Adipocyte (in vitro differentiated cells): ENCODE measurements around the gene KLB.

Experiments
- DNase-seq: peaks from one replicate; pipeline ENCODE4 v3.0.0-alpha.2; 2015; ENCODE audit warnings: low read depth
- H3K27me3 ChIP-seq: replicated peaks from 2 replicates; pipeline ENCODE4 v1.7.0; 2013; ENCODE audit warnings: mild to moderate bottlenecking, low read length, moderate library complexity; ENCODE audit not compliant: control insufficient read depth, insufficient read depth
- H3K36me3 ChIP-seq: 2 replicates; pipeline ENCODE4 v1.7.0; 2013; ENCODE audit warnings: low read length, mild to moderate bottlenecking, moderate library complexity; ENCODE audit not compliant: control insufficient read depth, insufficient read depth, severe bottlenecking
- H3K4me1 ChIP-seq: 2 replicates; pipeline ENCODE4 v1.7.0; 2013; ENCODE audit warnings: mild to moderate bottlenecking, low read length, moderate library complexity; ENCODE audit not compliant: control insufficient read depth, insufficient read depth
- H3K4me3 ChIP-seq: 2 replicates; pipeline ENCODE4 v1.7.0; 2013; ENCODE audit warnings: mild to moderate bottlenecking, low read length, moderate library complexity
- H3K9ac ChIP-seq: 2 replicates; pipeline ENCODE4 v1.7.0; 2013; ENCODE audit warnings: mild to moderate bottlenecking, low read length, moderate library complexity
- H3K9me3 ChIP-seq: 2 replicates; pipeline ENCODE4 v1.7.0; 2013; ENCODE audit warnings: mild to moderate bottlenecking, low read length, moderate library complexity; ENCODE audit not compliant: control insufficient read depth

Gene KLB

GRCh38 chr4:39427520-39428114 lies 20.9 kb downstream of the KLB start:
- H3K9me3 ChIP-seq = no peaks in the 10 kb centered on the region
- peaks cover 2% of the 10 kb centered on the region for H3K36me3 ChIP-seq
- no peaks in the 10 kb centered on the region for H3K27me3 ChIP-seq
- H3K4me3 ChIP-seq = no peak overlapping the region
- no peak for DNase-seq
- no peaks in the 10 kb centered on the region for H3K4me1 ChIP-seq
- no peak overlapping the region for H3K9ac ChIP-seq

- no peak overlapping the region for H3K9ac ChIP-seq
- peak; percentile 6 for DNase-seq
- H3K9me3 ChIP-seq = no peaks in the 10 kb centered on the region
- H3K4me3 ChIP-seq = no peak overlapping the region
- no peaks in the 10 kb centered on the region for H3K27me3 ChIP-seq
- H3K4me1 ChIP-seq = no peaks in the 10 kb centered on the region
- peaks cover 3% of the 10 kb centered on the region for H3K36me3 ChIP-seq
Observed at GRCh38 chr4:39429476-39430334, 23.0 kb downstream of the KLB start.

GRCh38 chr4:39433878-39434492 lies 27.3 kb downstream of the KLB start:
- Histone ChIP-seq H3K4me3 (no peak overlapping the region), H3K4me1 (peaks cover 29% of the 10 kb centered on the region), H3K9me3 (no peaks in the 10 kb centered on the region), H3K36me3 (peaks cover 3% of the 10 kb centered on the region), H3K27me3 (no peaks in the 10 kb centered on the region), H3K9ac (no peak overlapping the region)
- DNase-seq = no peak

- peak; percentile 15 for DNase-seq
Observed at GRCh38 chr4:39435659-39436563, 29.2 kb downstream of the KLB start.

GRCh38 chr4:39441593-39441992 lies 34.9 kb downstream of the KLB start:
- DNase-seq = no peak
- Histone ChIP-seq H3K4me3 (no peak overlapping the region), H3K36me3 (peaks cover 6% of the 10 kb centered on the region), H3K9ac (no peak overlapping the region), H3K4me1 (peaks cover 21% of the 10 kb centered on the region), H3K27me3 (no peaks in the 10 kb centered on the region), H3K9me3 (no peaks in the 10 kb centered on the region)

More at GRCh38 chr4:39435659-39436563, 29.2 kb downstream of the KLB start:
- Histone ChIP-seq H3K27me3 (no peaks in the 10 kb centered on the region), H3K9me3 (no peaks in the 10 kb centered on the region), H3K36me3 (peaks cover 3% of the 10 kb centered on the region), H3K9ac (peak overlapping the region; percentile 84), H3K4me3 (no peak overlapping the region), H3K4me1 (peaks cover 29% of the 10 kb centered on the region)

- H3K27me3 ChIP-seq = no peaks in the 10 kb centered on the region
- peaks cover 16% of the 10 kb centered on the region for H3K4me1 ChIP-seq
- H3K4me3 ChIP-seq = no peak overlapping the region
- peaks cover 9% of the 10 kb centered on the region for H3K36me3 ChIP-seq
- no peaks in the 10 kb centered on the region for H3K9me3 ChIP-seq
- no peak for DNase-seq
- H3K9ac ChIP-seq = no peak overlapping the region
Observed at GRCh38 chr4:39442998-39443397, 36.3 kb downstream of the KLB start.

- Histone ChIP-seq H3K4me3 (peak overlapping the region; percentile 77), H3K27me3 (no peaks in the 10 kb centered on the region), H3K9me3 (no peaks in the 10 kb centered on the region), H3K9ac (peak overlapping the region; percentile 73), H3K36me3 (peaks cover 30% of the 10 kb centered on the region), H3K4me1 (peaks cover 26% of the 10 kb centered on the region)
- no peak for DNase-seq
Observed at GRCh38 chr4:39446483-39446841, 39.7 kb downstream of the KLB start.

- peak; percentile 10 for DNase-seq
- Histone ChIP-seq H3K27me3 (no peaks in the 10 kb centered on the region), H3K36me3 (peaks cover 36% of the 10 kb centered on the region), H3K9me3 (no peaks in the 10 kb centered on the region), H3K4me3 (peak overlapping the region; percentile 77), H3K4me1 (peaks cover 31% of the 10 kb centered on the region), H3K9ac (peak overlapping the region; percentile 73)
Observed at GRCh38 chr4:39446842-39447573, 40.3 kb downstream of the KLB start.

- H3K4me3 ChIP-seq = no peak overlapping the region
- H3K9me3 ChIP-seq = no peaks in the 10 kb centered on the region
- no peak overlapping the region for H3K9ac ChIP-seq
- peaks cover 66% of the 10 kb centered on the region for H3K36me3 ChIP-seq
- H3K27me3 ChIP-seq = no peaks in the 10 kb centered on the region
- H3K4me1 ChIP-seq = peaks cover 41% of the 10 kb centered on the region
- no peak for DNase-seq
Observed at GRCh38 chr4:39450618-39451017, 43.9 kb downstream of the KLB start.

- H3K9me3 ChIP-seq = no peaks in the 10 kb centered on the region
- no peak overlapping the region for H3K4me3 ChIP-seq
- no peaks in the 10 kb centered on the region for H3K27me3 ChIP-seq
- no peak for DNase-seq
- peak overlapping the region; percentile 5 for H3K9ac ChIP-seq
- H3K4me1 ChIP-seq = peaks cover 49% of the 10 kb centered on the region
- H3K36me3 ChIP-seq = peaks cover 75% of the 10 kb centered on the region
Observed at GRCh38 chr4:39451423-39452023, 44.8 kb downstream of the KLB start.
